ENCODE measurements around the gene PRSS12. TPM values are rescaled to one million over a fixed set of nuclear protein-coding genes. Genes with fewer than 3 reads are reported as not detected.

PRSS12 gene
- polyA plus RNA-seq, 3 donors, result not detected

DNA sequence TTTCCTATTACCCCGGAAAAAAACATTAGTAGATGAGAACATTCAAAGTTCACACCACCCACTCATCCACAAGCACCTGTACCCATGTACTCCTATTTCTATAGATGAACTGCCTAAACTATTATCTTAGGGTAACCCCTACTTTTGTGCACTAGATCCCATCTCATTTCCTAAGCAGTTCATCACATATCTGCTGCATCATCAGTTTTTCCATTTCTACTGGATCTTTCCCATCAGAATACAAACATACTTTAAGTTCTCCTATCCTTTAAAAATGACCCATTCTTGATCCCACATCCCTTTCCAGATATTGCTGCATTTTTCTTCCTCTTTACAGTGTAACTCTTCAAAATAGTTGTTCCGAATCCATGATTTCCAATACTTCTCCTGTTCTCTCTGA is 81.0 kb downstream of the PRSS12 start:
- H2AFZ ChIP-seq (ENCODE audit: insufficient read depth, low read depth, low read length, poor library complexity, severe bottlenecking), result no peak overlapping the region
- peaks cover 0 to 5% (median 2%) of the 10 kb centered on the region in 7 donors for H3K9me3 Mint-ChIP-seq
- H3K27ac Mint-ChIP-seq, result no peak overlapping the region
- TF ChIP-seq, protein P1, sequence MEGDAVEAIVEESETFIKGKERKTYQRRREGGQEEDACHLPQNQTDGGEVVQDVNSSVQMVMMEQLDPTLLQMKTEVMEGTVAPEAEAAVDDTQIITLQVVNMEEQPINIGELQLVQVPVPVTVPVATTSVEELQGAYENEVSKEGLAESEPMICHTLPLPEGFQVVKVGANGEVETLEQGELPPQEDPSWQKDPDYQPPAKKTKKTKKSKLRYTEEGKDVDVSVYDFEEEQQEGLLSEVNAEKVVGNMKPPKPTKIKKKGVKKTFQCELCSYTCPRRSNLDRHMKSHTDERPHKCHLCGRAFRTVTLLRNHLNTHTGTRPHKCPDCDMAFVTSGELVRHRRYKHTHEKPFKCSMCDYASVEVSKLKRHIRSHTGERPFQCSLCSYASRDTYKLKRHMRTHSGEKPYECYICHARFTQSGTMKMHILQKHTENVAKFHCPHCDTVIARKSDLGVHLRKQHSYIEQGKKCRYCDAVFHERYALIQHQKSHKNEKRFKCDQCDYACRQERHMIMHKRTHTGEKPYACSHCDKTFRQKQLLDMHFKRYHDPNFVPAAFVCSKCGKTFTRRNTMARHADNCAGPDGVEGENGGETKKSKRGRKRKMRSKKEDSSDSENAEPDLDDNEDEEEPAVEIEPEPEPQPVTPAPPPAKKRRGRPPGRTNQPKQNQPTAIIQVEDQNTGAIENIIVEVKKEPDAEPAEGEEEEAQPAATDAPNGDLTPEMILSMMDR (IDR thresholded peaks at IDR 0.05), result no peak
- no peaks in the 10 kb centered on the region for H3K27me3 ChIP-seq (ENCODE audit: control insufficient read depth in 2 of 2, insufficient read depth in 2 of 2, low read length in 2 of 2)
- no peaks in the 10 kb centered on the region for H4K20me1 ChIP-seq (ENCODE audit: insufficient read depth, low read length)
- H3K27me3 Mint-ChIP-seq (ENCODE audit: low read depth in 3 of 3), result peaks cover 0 to under 1% (median 0%) of the 10 kb centered on the region in 3 donors
- peaks cover 0 to 4% of the 10 kb centered on the region in 2 donors for H3K9me3 ChIP-seq (replicated peaks in 1 of 2; ENCODE audit: control insufficient read depth in 1 of 2, insufficient read depth in 1 of 2, low read length in 2 of 2)
- H3K4me1 Mint-ChIP-seq, result peaks cover 12% of the 10 kb centered on the region
- no peak overlapping the region for H3K27ac ChIP-seq (ENCODE audit: low read depth in 1 of 2, low read length in 2 of 2)
- H3K4me2 ChIP-seq (replicated peaks; ENCODE audit: extremely low read depth, low read length, poor library complexity, severe bottlenecking), result no peak overlapping the region
- no peak overlapping the region for H3K4me3 Mint-ChIP-seq
- H3K36me3 Mint-ChIP-seq, result peaks cover 0 to 3% of the 10 kb centered on the region in 2 donors
- 90% methylated on average over 2 of the region's 2 CpGs for WGBS (ENCODE audit: insufficient coverage)
- H3K79me2 ChIP-seq (ENCODE audit: insufficient read depth, low read length), result no peaks in the 10 kb centered on the region
- DNase-seq, result no peak
- H3K4me1 ChIP-seq (ENCODE audit: control insufficient read depth in 1 of 2, insufficient read depth in 2 of 2, low read length in 2 of 2), result peaks cover 7 to 11% of the 10 kb centered on the region in 2 donors
- no peaks in the 10 kb centered on the region for H3K36me3 ChIP-seq (replicated peaks in 1 of 2; ENCODE audit: control insufficient read depth in 1 of 2, insufficient read depth in 2 of 2, low read length in 2 of 2)
- H3K9ac ChIP-seq (ENCODE audit: insufficient read depth, low read length, poor library complexity, severe bottlenecking), result no peak overlapping the region
- intact Hi-C loops (cut with micrococcal nuclease), result no loop called here
- H3K4me3 ChIP-seq (replicated peaks in 1 of 3; ENCODE audit: low read depth in 2 of 3, low read length in 3 of 3), result no peak overlapping the region

DNA sequence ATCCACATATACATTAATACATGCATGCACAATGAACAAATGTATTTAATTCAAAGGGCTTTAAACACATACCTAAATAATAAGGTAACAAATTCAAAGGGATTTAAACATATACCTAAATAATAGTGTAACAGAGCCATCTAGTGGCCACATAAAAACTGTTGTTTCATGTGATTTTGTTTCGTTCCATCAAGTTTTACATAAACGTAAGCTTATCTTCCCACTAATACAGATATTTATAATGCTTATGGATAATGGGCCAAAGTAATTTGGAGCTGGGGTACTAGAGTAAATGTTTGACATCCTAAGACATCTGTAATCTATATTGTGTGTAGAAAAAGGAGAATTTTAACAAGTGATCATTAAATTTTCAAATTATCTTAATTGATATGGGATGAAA is 82.3 kb downstream of the PRSS12 start:
- Histone ChIP-seq H3K4me2 (replicated peaks; ENCODE audit: extremely low read depth, low read length, poor library complexity, severe bottlenecking) (no peak overlapping the region), H3K27me3 (ENCODE audit: control insufficient read depth in 2 of 2, insufficient read depth in 2 of 2, low read length in 2 of 2) (no peaks in the 10 kb centered on the region), H4K20me1 (ENCODE audit: insufficient read depth, low read length) (no peaks in the 10 kb centered on the region), H3K9me3 (replicated peaks in 1 of 2; ENCODE audit: control insufficient read depth in 1 of 2, insufficient read depth in 1 of 2, low read length in 2 of 2) (peaks cover 0 to 4% of the 10 kb centered on the region in 2 donors), H3K79me2 (ENCODE audit: insufficient read depth, low read length) (no peaks in the 10 kb centered on the region), H3K27ac (ENCODE audit: low read depth in 1 of 2, low read length in 2 of 2) (no peak overlapping the region), H3K9ac (ENCODE audit: insufficient read depth, low read length, poor library complexity, severe bottlenecking) (no peak overlapping the region), H2AFZ (ENCODE audit: insufficient read depth, low read depth, low read length, poor library complexity, severe bottlenecking) (no peak overlapping the region), H3K4me1 (ENCODE audit: control insufficient read depth in 1 of 2, insufficient read depth in 2 of 2, low read length in 2 of 2) (peaks cover 5 to 6% of the 10 kb centered on the region in 2 donors), H3K36me3 (replicated peaks in 1 of 2; ENCODE audit: control insufficient read depth in 1 of 2, insufficient read depth in 2 of 2, low read length in 2 of 2) (no peaks in the 10 kb centered on the region), H3K4me3 (replicated peaks in 1 of 3; ENCODE audit: low read depth in 2 of 3, low read length in 3 of 3) (no peak overlapping the region)
- intact Hi-C loops (cut with micrococcal nuclease), result no loop called here
- H3K27ac Mint-ChIP-seq, result no peak overlapping the region
- no CpG with 5 or more reads among the region's 2 CpGs for WGBS (ENCODE audit: insufficient coverage)
- TF ChIP-seq, protein P1 (IDR thresholded peaks at IDR 0.05), result peak; percentile 75
- peaks cover 6% of the 10 kb centered on the region for H3K4me1 Mint-ChIP-seq
- H3K4me3 Mint-ChIP-seq, result no peak overlapping the region
- DNase-seq, result peak; percentile 12 to 61 (median 28)
- peaks cover 0 to 3% of the 10 kb centered on the region in 2 donors for H3K36me3 Mint-ChIP-seq
- H3K27me3 Mint-ChIP-seq (ENCODE audit: low read depth in 3 of 3), result peaks cover 0 to 4% (median 0%) of the 10 kb centered on the region in 3 donors
- peaks cover 0 to 5% (median 2%) of the 10 kb centered on the region in 7 donors for H3K9me3 Mint-ChIP-seq
